HPDE6-E6E7 (cell line): ENCODE results near the gene NUDT12.

Experiments used
- DNase-seq: peaks from one replicate; pipeline ENCODE4 v3.0.0; 2011; ENCODE audit warnings: missing footprints; ENCODE audit errors: extremely low spot score

Gene NUDT12

GRCh38 chr5:103562453-103563157 lies at the start of gene NUDT12:
Gene NUDT12 (minus strand): TSS chr5:103562789. CDS start chr5:103560248, 2,541 bp downstream.
- DNase-seq = peak; percentile 80

DNA sequence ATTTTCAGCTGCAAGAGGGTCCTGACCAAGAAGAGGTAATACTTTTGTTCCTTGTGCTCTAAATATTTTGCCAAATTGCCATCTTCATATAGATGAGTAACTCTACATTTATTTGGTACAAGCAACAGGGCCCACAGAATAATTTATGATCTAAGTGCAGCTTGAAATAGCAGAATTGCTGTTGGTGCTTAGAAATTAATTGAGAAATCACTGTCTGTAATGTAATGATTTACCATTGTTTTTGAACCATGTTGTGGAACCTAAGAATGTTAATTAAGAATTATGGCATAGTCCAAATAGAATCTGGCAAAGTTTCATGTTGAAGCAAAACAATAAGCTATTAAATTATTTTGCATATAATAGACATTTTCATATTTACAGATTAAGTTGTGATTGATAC lies 44.8 kb upstream of the NUDT12 start:
- no peak for DNase-seq

DNA sequence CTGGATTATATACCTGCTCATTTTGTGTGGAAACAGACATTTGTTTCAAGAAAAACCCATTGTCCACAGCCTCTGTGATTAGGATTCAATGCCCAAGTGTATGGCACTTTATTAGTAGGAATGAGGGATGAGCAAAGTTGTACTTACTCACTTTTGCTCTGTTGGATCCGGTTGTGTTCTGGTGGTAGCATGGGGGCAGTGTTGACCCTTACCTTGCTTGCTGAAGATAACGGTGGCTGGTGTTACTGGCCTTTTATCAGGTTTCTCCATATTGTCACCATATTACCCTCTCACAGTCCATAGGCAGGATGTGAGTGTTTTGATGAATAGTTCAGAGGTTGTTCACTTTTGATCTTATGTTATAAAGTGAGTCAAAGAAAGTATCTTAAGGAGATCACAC lies 42.7 kb upstream of the NUDT12 start:
- DNase-seq = no peak

- DNase-seq = no peak
Measured at GRCh38 chr5:103602438-103602837, 39.8 kb upstream of the NUDT12 start.

DNA sequence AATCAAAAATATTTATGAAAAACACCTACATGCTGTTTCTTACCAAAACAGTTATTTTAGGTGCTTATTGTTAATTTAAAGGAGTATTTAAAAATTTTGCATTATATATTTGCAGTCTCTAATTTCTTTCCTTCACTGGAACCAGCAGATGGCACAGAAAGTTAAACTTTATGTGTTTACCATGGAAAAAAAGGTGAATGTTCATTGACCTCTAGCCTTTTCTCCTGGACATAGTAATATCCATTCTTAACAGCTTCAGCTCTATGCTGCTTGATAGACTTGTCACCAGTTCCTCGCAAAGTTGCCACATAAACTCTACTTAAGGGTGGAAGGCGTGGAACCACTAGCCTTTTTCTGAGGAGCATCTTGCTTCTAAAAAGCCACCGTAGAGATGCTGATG lies 38.7 kb upstream of the NUDT12 start:
- no peak for DNase-seq

- DNase-seq = no peak
Measured at GRCh38 chr5:103600086-103600485, 37.5 kb upstream of the NUDT12 start.

GRCh38 chr5:103598997-103599566 lies 36.5 kb upstream of the NUDT12 start:
- DNase-seq = no peak

GRCh38 chr5:103590221-103590620 lies 27.6 kb upstream of the NUDT12 start:
- no peak for DNase-seq

- DNase-seq = no peak
Measured at GRCh38 chr5:103589776-103590175, 27.2 kb upstream of the NUDT12 start.

DNA sequence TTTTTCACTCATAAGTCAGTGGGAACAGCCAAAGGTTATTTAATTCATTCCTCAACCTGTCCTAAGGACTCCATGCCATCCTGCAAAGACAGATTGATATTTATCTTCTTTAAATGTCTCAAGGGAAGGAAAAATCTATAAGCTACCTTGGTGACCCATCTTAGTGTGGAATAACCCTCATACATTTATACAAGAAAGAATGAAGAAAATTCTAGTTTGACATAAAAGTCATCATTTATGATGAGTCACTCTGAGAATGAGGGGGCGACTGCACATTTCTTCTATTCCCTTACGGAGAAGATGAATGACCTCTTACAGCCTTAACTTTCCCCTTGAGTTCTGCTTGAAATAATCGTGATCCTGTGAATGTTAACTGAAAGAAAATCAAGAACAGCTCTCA lies 26.8 kb upstream of the NUDT12 start:
- DNase-seq = no peak

GRCh38 chr5:103587185-103587748 lies 24.7 kb upstream of the NUDT12 start:
- no peak for DNase-seq

- DNase-seq = no peak
Measured at GRCh38 chr5:103582364-103582763, 19.8 kb upstream of the NUDT12 start.

DNA sequence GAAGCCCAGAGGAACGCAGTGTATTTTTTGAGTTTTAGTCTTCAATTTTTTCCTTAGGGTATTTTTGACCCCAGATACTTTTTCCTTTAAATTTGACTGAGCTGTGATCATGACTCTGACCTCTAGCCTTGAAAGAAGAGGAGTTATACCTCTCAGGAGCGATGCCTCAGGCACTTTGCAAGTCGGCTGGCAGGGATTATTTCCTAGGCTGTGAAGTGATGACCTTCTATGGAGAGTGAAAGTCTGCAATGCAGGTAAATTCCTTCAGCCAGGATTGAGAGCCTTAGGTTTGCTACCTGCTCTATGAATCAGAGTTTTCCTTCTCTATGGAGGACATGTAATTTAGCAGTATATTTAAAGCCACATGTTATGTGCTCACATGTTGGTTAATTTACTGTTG lies 10.8 kb upstream of the NUDT12 start:
- no peak for DNase-seq

DNA sequence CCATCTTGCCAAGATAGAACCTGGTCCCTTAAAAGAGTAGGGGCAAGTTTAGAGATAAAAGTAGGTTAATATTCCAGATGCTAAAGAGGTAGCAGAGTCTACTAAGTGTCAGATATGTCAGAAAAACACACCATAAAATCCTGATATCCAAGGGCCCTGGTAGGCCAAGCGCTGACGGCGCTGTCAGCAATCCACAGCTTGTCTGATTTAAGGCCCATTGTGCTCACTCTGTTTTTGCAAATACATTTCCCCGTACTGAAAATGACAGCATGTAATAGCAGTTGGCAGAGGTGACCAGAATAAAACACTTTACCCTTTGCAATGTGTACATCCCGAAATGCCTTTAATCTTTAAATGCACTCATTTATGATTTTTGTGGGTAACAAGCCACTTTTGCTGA lies 9.9 kb upstream of the NUDT12 start:
- no peak for DNase-seq

DNA sequence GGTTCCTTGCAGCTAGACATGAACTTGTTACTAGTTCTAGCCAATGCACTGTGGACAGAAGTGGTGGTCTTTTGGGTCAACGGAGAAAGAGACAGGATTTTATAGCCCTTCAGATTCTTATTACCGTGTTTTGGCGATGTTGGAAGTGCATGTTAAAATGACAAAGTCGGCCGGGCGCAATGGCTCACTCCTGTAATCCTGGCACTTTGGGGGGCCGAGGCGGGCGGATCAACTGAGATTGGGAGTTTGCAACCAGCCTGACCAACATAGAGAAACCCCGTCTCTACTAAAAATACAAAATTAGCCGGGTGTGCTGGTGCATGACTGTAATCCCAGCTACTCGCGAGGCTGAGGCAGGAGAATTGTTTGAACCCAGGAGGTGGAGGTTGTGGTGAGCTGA lies 9.1 kb upstream of the NUDT12 start:
- DNase-seq = no peak

- no peak for DNase-seq
Measured at GRCh38 chr5:103569313-103570060, 6.9 kb upstream of the NUDT12 start.

- DNase-seq = no peak
Measured at GRCh38 chr5:103565719-103566118, 3.1 kb upstream of the NUDT12 start.

GRCh38 chr5:103561685-103562452 lies 720 bp downstream of the NUDT12 start:
- DNase-seq = no peak

DNA sequence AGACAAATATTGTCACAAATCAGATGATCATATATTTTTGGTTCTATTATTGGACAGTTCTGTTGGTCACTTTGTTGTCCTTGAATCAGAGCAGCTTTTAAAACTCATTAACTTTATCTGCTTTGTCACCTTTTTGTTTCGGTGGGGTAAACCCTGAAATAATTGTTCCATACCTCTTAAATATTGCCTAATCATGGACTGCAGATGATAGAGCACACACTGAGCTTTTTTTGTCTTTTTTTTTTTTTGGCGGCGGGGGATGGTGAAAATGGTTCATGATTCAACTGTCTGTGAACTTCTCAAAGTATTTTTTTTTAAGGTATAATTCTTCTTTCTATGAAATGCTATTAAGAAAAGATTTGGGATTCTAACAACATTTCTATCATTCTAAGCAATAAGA lies 1.8 kb downstream of the NUDT12 start:
- no peak for DNase-seq

DNA sequence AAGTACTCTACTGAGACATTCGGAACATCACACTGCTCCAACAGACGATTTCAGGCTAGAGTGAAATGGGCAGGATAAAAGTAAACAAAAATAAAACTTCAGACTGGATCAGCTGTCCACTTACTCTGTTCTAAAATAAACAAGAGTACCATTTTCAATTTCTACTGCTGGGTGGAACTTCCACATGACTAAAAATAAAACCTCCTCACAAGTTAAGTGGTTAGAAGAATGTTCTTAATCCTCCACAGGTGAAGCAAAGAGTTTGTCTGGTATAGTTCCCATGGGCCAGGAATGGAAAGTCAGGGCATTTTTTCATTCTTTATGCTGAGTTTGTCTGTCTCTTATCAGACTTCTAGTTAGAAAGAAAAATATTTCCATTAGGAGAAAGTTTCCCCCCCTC lies 15.7 kb downstream of the NUDT12 start:
- DNase-seq = no peak

DNA sequence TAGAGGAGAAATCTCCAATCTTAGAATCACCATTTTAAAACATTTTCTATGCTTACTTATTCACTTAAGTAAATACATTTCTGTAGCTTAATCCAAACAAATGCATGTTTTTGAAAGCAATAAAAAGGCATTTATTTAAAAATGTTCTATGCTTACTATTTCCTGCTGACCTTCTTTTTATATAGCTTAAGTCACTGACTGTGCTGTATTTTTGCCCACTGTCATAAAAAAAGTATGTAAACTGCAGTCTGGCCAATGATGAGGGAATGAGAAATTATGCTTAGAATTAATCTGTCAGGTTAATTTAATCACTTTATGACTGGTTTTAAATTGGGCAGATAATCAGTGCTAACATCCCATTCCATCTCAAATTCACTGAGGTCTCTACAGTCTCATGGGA lies 20.1 kb downstream of the NUDT12 start:
- DNase-seq = no peak

DNA sequence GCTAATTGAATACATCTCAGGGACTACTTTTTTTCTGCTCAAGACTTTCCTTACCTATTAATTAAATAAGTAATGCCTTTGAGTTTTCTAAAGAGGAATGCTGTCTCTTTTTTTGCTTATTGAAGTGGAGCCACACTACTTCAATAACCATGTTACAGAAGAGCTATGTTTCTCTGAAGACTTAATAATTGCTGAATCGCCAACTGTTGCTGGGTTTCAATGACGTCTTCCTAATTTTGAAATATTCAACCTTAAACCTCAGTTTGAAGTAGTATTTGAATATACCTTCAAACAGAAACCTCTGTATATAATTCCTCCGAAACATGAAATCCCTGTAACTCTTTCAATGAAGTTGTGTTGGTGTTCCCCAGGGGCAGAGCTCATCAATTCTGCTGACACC lies 21.0 kb downstream of the NUDT12 start:
- no peak for DNase-seq
